A549 (cell line): ENCODE measurements around the gene MRPL12. TPM values are rescaled to one million over a fixed set of nuclear protein-coding genes. Genes with fewer than 3 reads are reported as not detected.

Experiments used
- ATAC-seq, 2 experiments: fragments of 200-7000 bp in 1 of 2; fragments of >200 bp in 1 of 2; cut with Nextera tagmentation in 1 of 2; cut with Tn5 transposase in 1 of 2; 3 replicates each; pipeline versions ENCODE4 v1.8.0 to v1.9.1; 2018 to 2020; ENCODE audit warnings: mild to moderate bottlenecking in 1 of 2, moderate library complexity in 1 of 2
- CTCF ChIA-PET: fragments of 300-600 bp; sonication (Branson Sonifier 250); formaldehyde crosslinking; extraction: SDS; loops from one replicate; lab custom pipeline; 2021; ENCODE audit warnings: antibody characterized with exemption, inconsistent platforms; lab: Yijun Ruan, JAX
- POLR2A ChIA-PET: fragments of 350-600 bp; formaldehyde crosslinking; extraction: SDS; loops from one replicate; lab custom pipeline; 2021; ENCODE audit warnings: antibody characterized with exemption, inconsistent platforms; lab: Yijun Ruan, JAX
- DNase-seq, 2 experiments: peaks; one replicate each; pipeline versions ENCODE4 v3.0.0 to v3.0.0-alpha.2; 2011 to 2016; ENCODE audit warnings: low read depth in 1 of 2, low spot score in 1 of 2
- FAIRE-seq: peaks from 2 replicates; lab custom pipeline; 2011; peaks lifted over from hg19 to GRCh38; lab: Jason Lieb, UNC
- H3K27ac ChIP-seq, 2 experiments: fragments of >200 bp; sonication (Bioruptor Twin); formaldehyde crosslinking; 3 replicates each; pipeline ENCODE4 v1.5.1; 2016 to 2017
- H3K4me1 ChIP-seq: fragments of >200 bp; sonication (Bioruptor Twin); formaldehyde crosslinking; 3 replicates; pipeline ENCODE4 v1.6.1; 2016
- H3K4me2 ChIP-seq: fragments of >200 bp; sonication (Bioruptor Twin); formaldehyde crosslinking; 3 replicates; pipeline ENCODE4 v1.6.1; 2016
- H3K4me3 ChIP-seq: fragments of >200 bp; sonication (Bioruptor Twin); formaldehyde crosslinking; 3 replicates; pipeline ENCODE4 v1.5.1; 2016
- H3K9me3 ChIP-seq: fragments of >200 bp; sonication (Bioruptor Twin); formaldehyde crosslinking; 3 replicates; pipeline ENCODE4 v1.6.1; 2016
- ATOH8 ChIP-seq: fragments of 250-450 bp; sonication (Bioruptor Pico); IDR thresholded peaks from 2 replicates; pipeline ENCODE4 v1.5.0; 2020; ENCODE audit warnings: low read depth, mild to moderate bottlenecking, moderate library complexity
- BHLHE40 ChIP-seq: IDR thresholded peaks from 2 replicates; pipeline ENCODE4 v1.6.1; 2012; ENCODE audit warnings: low read depth, low read length, inconsistent platforms
- CHD2 ChIP-seq: fragments of 150-350 bp; IDR thresholded peaks from 2 replicates; pipeline ENCODE4 v1.6.1; 2014; ENCODE audit warnings: low read length; ENCODE audit not compliant: partially characterized antibody
- CHD4 ChIP-seq: fragments of 200-600 bp; sonication (generic); IDR thresholded peaks from 2 replicates; pipeline ENCODE4 v1.6.1; 2016; ENCODE audit warnings: antibody characterized with exemption, mild to moderate bottlenecking, borderline replicate concordance
- CTCF ChIP-seq: fragments of >200 bp; sonication (Bioruptor Twin); formaldehyde crosslinking; IDR thresholded peaks from 3 replicates; pipeline ENCODE4 v1.5.1; 2016
- E2F6 ChIP-seq: IDR thresholded peaks from 2 replicates; pipeline ENCODE4 v1.6.1; 2012; ENCODE audit warnings: low read depth, borderline replicate concordance
- EHMT2 ChIP-seq: fragments of 200-600 bp; sonication (generic); IDR thresholded peaks from 2 replicates; pipeline ENCODE4 v1.6.1; 2016; ENCODE audit warnings: antibody characterized with exemption, low read depth, mild to moderate bottlenecking, moderate library complexity
- ELK1 ChIP-seq: fragments of 150-350 bp; IDR thresholded peaks from 2 replicates; pipeline ENCODE4 v1.6.1; 2014; ENCODE audit warnings: low read depth, mild to moderate bottlenecking, low read length
- FOSB ChIP-seq: fragments of 250-450 bp; sonication (Bioruptor Pico); IDR thresholded peaks from 2 replicates; pipeline ENCODE4 v1.5.0; 2020; ENCODE audit warnings: mild to moderate bottlenecking, moderate library complexity
- FOXS1 ChIP-seq: fragments of 250-450 bp; sonication (Bioruptor Pico); IDR thresholded peaks from 2 replicates; pipeline ENCODE4 v1.5.0; 2020; ENCODE audit warnings: mild to moderate bottlenecking, moderate library complexity
- HDAC2 ChIP-seq: fragments of 200-600 bp; sonication (generic); IDR thresholded peaks from 2 replicates; pipeline ENCODE4 v1.6.1; 2016
- HMGXB4 ChIP-seq: fragments of 250-450 bp; sonication (Bioruptor Pico); IDR thresholded peaks from 2 replicates; pipeline ENCODE4 v1.5.0; 2021; ENCODE audit warnings: mild to moderate bottlenecking, moderate library complexity, borderline replicate concordance
- HOXB13 ChIP-seq: fragments of 250-450 bp; sonication (Bioruptor Pico); IDR thresholded peaks from 2 replicates; pipeline ENCODE4 v1.5.0; 2020; ENCODE audit warnings: low read depth, mild to moderate bottlenecking, moderate library complexity
- JUN ChIP-seq, 2 experiments: fragments of >200 bp; sonication (Bioruptor Twin); formaldehyde crosslinking; IDR thresholded peaks; 2 replicates in 1 of 2; 3 replicates in 1 of 2; pipeline ENCODE4 v1.6.1; 2016 to 2017
- KDM1A ChIP-seq: fragments of 200-600 bp; sonication (generic); IDR thresholded peaks from 2 replicates; pipeline ENCODE4 v1.6.1; 2016; ENCODE audit warnings: low read depth, mild to moderate bottlenecking
- NFE2L2 ChIP-seq: fragments of 150-350 bp; conservative IDR thresholded peaks from 2 replicates; pipeline ENCODE4 v1.6.1; 2014; ENCODE audit warnings: low read length
- PBX3 ChIP-seq: IDR thresholded peaks from 2 replicates; pipeline ENCODE4 v1.6.1; 2012
- RFX5 ChIP-seq: fragments of 450-650 bp; IDR thresholded peaks from 2 replicates; pipeline ENCODE4 v1.7.1; 2014; ENCODE audit warnings: antibody characterized with exemption, mild to moderate bottlenecking, moderate library complexity
- RNF2 ChIP-seq: fragments of 200-600 bp; sonication (generic); IDR thresholded peaks from 2 replicates; pipeline ENCODE4 v1.6.1; 2016; ENCODE audit warnings: low read depth, mild to moderate bottlenecking, antibody characterized with exemption, moderate library complexity, borderline replicate concordance
- SMC3 ChIP-seq: fragments of >200 bp; sonication (Bioruptor Twin); formaldehyde crosslinking; IDR thresholded peaks from 3 replicates; pipeline ENCODE4 v1.6.1; 2018; ENCODE audit warnings: inconsistent platforms
- WGBS: methylation state at CpG from one replicate; pipeline ENCODE4 v1.1.6; 2017; ENCODE audit errors: missing lambda C conversion rate; 5-methylcytosine and 5-hydroxymethylcytosine counted together
- polyA plus RNA-seq, 4 experiments: library from polyadenylated mRNA; depleted of rRNA in 3 of 4; stranded (reverse); fragments of >200 nt; fragmentation: RNase III in 1 of 4; extraction: RNeasy Plus Mini Kit Qiagen cat#74134 plus additional on column Dnase treatment in 1 of 4; gene quantifications; 2 replicates in 3 of 4; 3 replicates in 1 of 4; pipeline ENCODE4 v1.2.3, GENCODE V29; 2011 to 2017

The MRPL12 gene
- polyA plus RNA-seq, 2 of the 4 experiments (the other 2 are of a cell fraction), result 161 to 215 TPM

GRCh38 chr17:81690066-81690465, 13.1 kb upstream of the MRPL12 start:
- FAIRE-seq (no peak), DNase-seq (no peak), ATAC-seq (no peak)
- no peak overlapping the region for H3K4me2 ChIP-seq
- CTCF ChIA-PET, result interaction anchor here (0.8 to 3.0 kb wide), 4 partner anchors 10 to 25 kb away, joined by 3 to 19 read pairs (median 5); partner anchors contain the start of gene MRPL12
- TF ChIP-seq PBX3, result no peak
- TF ChIP-seq CHD4, result no peak
- no peak for TF ChIP-seq SMC3
- no peak overlapping the region for H3K27ac ChIP-seq
- POLR2A ChIA-PET, result no interaction called here
- no peak overlapping the region for H3K4me3 ChIP-seq
- WGBS, result 90% methylated on average over 18 of the region's 18 CpGs
- peaks cover 8% of the 10 kb centered on the region for H3K4me1 ChIP-seq
- H3K9me3 ChIP-seq, result no peaks in the 10 kb centered on the region

- DNase-seq, result no peak
- Histone ChIP-seq H3K9me3 (no peaks in the 10 kb centered on the region), H3K4me2 (no peak overlapping the region), H3K27ac (no peak overlapping the region), H3K4me1 (peaks cover 3% of the 10 kb centered on the region), H3K4me3 (no peak overlapping the region)
- TF ChIP-seq RFX5 (no peak), NFE2L2 (no peak), HOXB13 (no peak), BHLHE40 (no peak), KDM1A (no peak), HMGXB4 (CRISPR knock-in tag) (no peak), CHD2 (no peak), E2F6 (no peak), FOSB (CRISPR knock-in tag) (no peak), JUN (IDR thresholded peaks at IDR 0.05) (no peak), HDAC2 (no peak), EHMT2 (no peak), ATOH8 (no peak)
- ATAC-seq, result no peak
- POLR2A ChIA-PET, result interaction anchor here (0.6 kb wide), 1 partner anchor 12 kb away, joined by 5 read pairs; the partner anchor contains the start of gene MRPL12
- FAIRE-seq, result no peak
- CTCF ChIA-PET, result interaction anchor here (0.8 to 3.0 kb wide), 5 partner anchors 10 to 140 kb away, joined by 3 to 19 read pairs (median 4); partner anchors contain the start of gene MRPL12
- 89% methylated on average over 17 of the region's 17 CpGs for WGBS
These were observed 12.6 kb upstream of the MRPL12 start for GRCh38 chr17:81690549-81690948.

GRCh38 chr17:81691196-81691595, 12.0 kb upstream of the MRPL12 start:
- DNase-seq, result no peak
- Histone ChIP-seq H3K4me2 (no peak overlapping the region), H3K9me3 (no peaks in the 10 kb centered on the region), H3K4me1 (no peaks in the 10 kb centered on the region), H3K27ac (no peak overlapping the region), H3K4me3 (no peak overlapping the region)
- TF ChIP-seq FOXS1 (CRISPR knock-in tag), result no peak
- no peak for TF ChIP-seq RNF2
- no peak for TF ChIP-seq ELK1
- TF ChIP-seq CTCF, result no peak
- ChIA-PET POLR2A (interaction anchor here (0.6 kb wide), 1 partner anchor 11 kb away, joined by 5 read pairs; the partner anchor contains the start of gene MRPL12), CTCF (interaction anchor here (1.2 to 3.0 kb wide), 3 partner anchors 11 to 140 kb away, joined by 4 to 19 read pairs (median 7); partner anchors contain the start of gene MRPL12)
- 95% methylated on average over 18 of the region's 18 CpGs for WGBS
- no peak for ATAC-seq
- no peak for FAIRE-seq
